Erythroblast (primary cell): ENCODE data around the gene FAIM2.

Experiments
- DNase-seq, 2 experiments: peaks; one replicate each; lab custom pipeline; 2025; lab: John Stamatoyannopoulos, UW
- GATA1 ChIP-seq: IDR thresholded peaks from 2 replicates; pipeline ENCODE4 v1.6.1; 2011; ENCODE audit warnings: low read depth, mild to moderate bottlenecking, control low read depth, low read length, moderate library complexity
- POLR2A ChIP-seq: IDR thresholded peaks from 2 replicates; pipeline ENCODE4 v1.6.1; 2011; ENCODE audit warnings: mild to moderate bottlenecking, low read length

The FAIM2 gene

DNA sequence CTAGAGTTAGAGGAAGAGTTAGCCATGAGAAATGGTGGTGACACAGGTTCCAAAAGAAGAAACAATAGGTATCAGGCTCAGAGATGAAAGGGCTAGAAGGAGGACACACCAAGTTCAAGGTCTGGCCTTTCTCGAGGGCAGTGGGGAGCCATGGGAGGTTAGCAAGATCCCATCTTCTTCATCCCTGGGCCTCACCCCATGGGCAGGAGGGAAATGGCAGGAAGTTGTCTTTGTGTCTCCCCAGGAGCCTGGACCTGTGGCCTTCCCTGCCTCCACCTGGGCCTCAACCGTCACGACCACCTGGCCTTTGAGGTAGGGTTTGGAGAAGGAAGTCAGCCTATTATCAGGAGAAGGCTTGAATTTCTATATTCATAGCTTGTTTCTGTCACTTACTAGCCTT is 41.0 kb upstream of the FAIM2 start:
- no peak for DNase-seq
- TF ChIP-seq POLR2A (no peak), GATA1 (no peak)

- no peak for TF ChIP-seq GATA1
- TF ChIP-seq POLR2A: no peak
- no peak for DNase-seq
These were observed 40.3 kb upstream of the FAIM2 start for GRCh38 chr12:49944046-49944445.

DNA sequence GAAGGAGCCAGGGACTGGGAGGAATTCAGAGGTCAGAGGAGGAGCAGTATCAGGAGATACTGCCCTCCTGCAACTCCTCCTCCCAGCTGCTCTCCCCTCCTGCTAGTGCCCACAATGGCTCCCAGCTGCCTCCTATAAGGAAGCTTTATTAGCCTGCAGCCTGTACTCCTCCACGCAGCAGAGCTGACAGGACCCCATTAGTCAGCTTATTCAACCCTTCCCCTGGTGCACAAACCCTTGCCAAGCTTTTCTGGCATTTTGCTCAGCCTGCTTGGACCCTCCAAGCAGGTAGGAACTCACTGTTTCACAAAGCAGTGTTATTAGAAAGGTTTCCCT is 39.9 kb upstream of the FAIM2 start:
- no peak for TF ChIP-seq GATA1
- TF ChIP-seq POLR2A: no peak
- no peak for DNase-seq

GRCh38 chr12:49942921-49943624 is 39.4 kb upstream of the FAIM2 start:
- TF ChIP-seq GATA1 (no peak), POLR2A (no peak)
- no peak for DNase-seq

DNA sequence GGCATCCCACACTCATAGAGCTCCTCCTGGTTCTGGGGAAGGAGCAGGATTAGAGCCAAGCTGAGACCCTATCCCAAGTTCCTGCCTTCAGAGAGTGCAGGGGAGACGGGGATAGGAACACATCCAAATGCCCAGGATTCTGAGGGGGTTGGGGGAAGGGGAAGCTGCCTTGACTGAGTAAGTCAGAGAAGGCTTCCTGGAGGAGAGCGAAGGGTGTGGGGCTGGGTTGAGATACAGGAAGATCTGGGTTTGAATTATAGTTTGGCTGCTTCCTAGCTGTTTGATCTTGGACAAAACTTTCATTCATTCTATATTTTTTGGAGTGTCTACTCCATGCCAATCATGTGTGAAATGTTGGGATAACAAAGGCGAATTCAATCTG is 38.8 kb upstream of the FAIM2 start:
- TF ChIP-seq GATA1: no peak
- no peak for TF ChIP-seq POLR2A
- DNase-seq: no peak

DNA sequence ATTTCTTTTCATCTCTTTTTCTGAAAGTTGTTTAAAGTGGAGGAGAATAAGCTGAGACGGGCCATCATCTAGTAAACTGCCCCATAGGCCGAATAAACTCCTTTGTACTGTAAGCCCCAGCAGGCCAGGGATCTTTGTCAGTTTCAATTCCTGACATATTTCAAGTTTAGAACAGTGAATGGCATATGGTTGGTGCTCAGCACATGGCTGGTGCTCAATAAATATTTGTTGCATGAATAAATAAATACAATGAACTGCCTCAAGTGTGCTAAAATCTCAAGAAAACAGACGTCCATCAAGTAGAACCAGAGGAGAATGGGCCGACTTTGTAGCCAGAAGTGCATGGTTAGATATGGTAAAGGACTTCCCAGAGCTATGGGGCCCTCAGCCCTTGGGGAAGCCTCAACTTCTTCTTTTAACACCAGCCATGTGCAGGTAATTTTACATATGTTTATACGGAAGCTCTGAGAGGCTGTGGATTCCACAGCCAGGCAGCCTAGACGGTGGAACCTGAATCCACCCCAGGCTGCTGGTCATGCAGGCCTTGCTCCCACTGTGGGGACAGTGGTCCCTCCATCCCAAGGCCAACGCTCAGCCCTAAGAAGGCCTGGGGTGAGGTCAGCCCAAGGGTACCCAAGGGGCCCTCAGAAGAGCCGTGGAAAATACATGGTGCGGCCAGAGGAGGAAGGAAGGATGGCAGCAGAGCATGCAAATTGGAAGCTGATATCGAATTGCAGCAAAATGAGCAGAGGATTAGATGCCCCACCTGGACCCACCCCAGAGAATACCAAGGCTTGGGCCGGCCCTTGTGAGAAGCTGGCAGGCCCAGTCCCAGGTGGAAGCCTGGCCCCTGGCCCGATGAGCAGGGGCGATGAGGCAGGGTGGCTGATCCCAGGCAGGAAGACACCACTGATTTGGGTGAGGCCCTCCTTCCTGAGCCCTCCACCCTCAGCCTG is 38.1 kb upstream of the FAIM2 start:
- no peak for DNase-seq
- TF ChIP-seq POLR2A: no peak
- TF ChIP-seq GATA1: no peak

GRCh38 chr12:49939707-49940106 is 36.0 kb upstream of the FAIM2 start:
- TF ChIP-seq POLR2A: no peak
- no peak for DNase-seq

- no peak for DNase-seq
- TF ChIP-seq GATA1 (no peak), POLR2A (no peak)
These were observed 35.6 kb upstream of the FAIM2 start for GRCh38 chr12:49939307-49939706.

GRCh38 chr12:49937639-49938300 is 34.1 kb upstream of the FAIM2 start:
- TF ChIP-seq POLR2A (no peak), GATA1 (no peak)
- DNase-seq: no peak

DNA sequence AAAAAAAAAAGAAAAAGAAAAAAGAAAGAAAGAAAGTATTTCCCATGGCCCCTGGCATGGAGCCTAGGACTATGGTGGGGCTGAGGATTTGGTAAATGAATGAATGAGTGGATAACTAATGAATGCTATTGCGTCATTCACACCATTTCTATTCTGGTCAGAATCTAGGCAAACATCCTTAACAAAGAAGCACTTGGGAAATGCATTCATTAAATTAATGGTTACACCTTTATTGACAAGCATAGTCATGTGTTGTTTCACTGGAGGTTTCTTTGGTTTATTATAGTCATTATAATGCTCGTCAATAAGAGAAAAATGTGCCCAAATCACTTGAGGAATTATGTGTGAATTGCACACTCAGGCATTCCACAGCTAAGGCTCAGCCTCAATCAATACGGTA is 33.2 kb upstream of the FAIM2 start:
- no peak for DNase-seq
- TF ChIP-seq POLR2A (no peak), GATA1 (no peak)

- no peak for DNase-seq
- TF ChIP-seq POLR2A (no peak), GATA1 (no peak)
These were observed 30.8 kb upstream of the FAIM2 start for GRCh38 chr12:49934505-49934904.

- no peak for TF ChIP-seq POLR2A
- no peak for TF ChIP-seq GATA1
- DNase-seq: no peak
These were observed 30.1 kb upstream of the FAIM2 start for GRCh38 chr12:49933796-49934195.

DNA sequence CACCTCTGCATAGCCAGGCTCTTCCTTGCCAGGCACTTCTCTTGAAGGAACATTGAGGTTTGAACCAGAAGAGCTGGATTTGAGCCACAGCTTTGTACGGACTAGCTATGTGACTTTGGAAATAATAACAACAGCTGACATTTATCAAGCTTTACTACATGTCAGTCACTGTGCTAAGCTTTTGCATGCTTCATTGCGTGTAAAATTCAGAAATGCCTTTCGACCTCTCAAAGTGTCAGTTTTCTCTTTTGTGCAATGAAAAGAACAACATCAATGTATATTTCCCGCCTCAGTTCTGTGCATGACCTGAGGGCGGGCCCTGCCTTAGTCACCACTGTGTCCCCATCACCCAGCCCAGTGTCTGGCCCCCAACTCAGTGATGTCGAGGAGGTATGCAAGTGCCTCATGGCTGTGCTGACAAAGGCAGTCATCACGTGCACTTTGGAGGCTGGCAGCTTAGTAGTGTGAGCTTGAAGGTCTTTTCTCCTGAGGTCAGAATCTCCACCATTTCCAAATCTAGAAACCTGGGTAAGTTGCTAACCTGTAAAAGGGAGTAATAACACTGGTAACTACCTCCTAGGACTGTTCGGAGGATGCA is 28.9 kb upstream of the FAIM2 start:
- DNase-seq: no peak
- TF ChIP-seq POLR2A: no peak
- no peak for TF ChIP-seq GATA1

GRCh38 chr12:49932023-49932422 is 28.3 kb upstream of the FAIM2 start:
- no peak for DNase-seq
- TF ChIP-seq POLR2A: no peak
- no peak for TF ChIP-seq GATA1
